ENCODE data around the gene NINJ2.

The NINJ2 gene

DNA sequence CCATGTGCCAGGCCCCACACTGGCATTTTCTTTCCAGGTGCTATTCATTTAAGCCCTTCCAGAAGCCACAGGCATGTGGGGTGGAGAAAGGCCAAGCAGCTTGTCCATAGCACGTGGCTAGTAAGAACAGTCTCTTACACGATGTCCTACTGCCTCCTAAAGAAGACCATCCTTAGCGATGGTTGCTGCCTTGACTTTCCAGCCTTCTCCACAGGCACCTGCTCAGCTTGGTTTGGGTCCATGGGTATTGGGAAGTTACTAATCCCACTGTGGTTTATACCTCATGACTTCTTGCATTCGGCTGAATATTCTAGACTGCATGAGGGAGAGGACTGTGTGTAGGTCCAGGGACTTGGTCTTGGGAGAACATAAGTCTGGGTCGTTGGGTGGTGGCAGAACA lies 49.2 kb downstream of the NINJ2 start:
- Histone ChIP-seq H3K4me1 (ENCODE audit: control insufficient read depth, insufficient read depth, low read length) (no peaks in the 10 kb centered on the region), H3K27me3 (ENCODE audit: control insufficient read depth, insufficient read depth, low read length) (no peaks in the 10 kb centered on the region), H3K36me3 (ENCODE audit: control insufficient read depth, insufficient read depth, low read length) (no peaks in the 10 kb centered on the region), H3K9me3 (ENCODE audit: control insufficient read depth, insufficient read depth, low read length) (no peaks in the 10 kb centered on the region), H3K4me3 (ENCODE audit: low read length) (no peak overlapping the region), H3K27ac (ENCODE audit: low read length) (no peak overlapping the region)
- WGBS (ENCODE audit: insufficient coverage, insufficient read length), result no CpG with 5 or more reads among the region's 5 CpGs
- no peak for DNase-seq (ENCODE audit: low read depth, low spot score)

DNA sequence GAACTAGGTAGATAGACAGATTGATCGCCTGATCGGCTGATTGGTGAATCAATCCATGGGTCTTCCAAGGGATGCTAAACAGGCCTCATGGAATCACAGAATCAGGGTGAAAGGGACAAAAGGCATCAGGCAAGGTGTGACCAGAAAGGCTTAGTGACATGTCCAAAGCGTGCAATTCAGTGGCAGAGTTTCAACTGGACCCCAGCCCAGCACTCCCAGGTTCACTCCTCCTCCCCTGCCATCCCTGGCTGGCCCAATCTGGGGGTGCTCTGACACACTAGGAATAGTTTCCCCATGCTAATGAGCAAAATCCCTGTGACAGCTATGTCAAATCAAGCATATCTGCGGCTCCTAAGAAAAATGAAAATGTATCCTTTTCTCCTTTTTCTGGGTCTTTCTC lies 50.4 kb downstream of the NINJ2 start:
- H3K36me3 ChIP-seq (ENCODE audit: control insufficient read depth, insufficient read depth, low read length), result no peaks in the 10 kb centered on the region
- no peaks in the 10 kb centered on the region for H3K27me3 ChIP-seq (ENCODE audit: control insufficient read depth, insufficient read depth, low read length)
- DNase-seq (ENCODE audit: low read depth, low spot score), result no peak
- no peak overlapping the region for H3K4me3 ChIP-seq (ENCODE audit: low read length)
- H3K27ac ChIP-seq (ENCODE audit: low read length), result no peak overlapping the region
- H3K9me3 ChIP-seq (ENCODE audit: control insufficient read depth, insufficient read depth, low read length), result no peaks in the 10 kb centered on the region
- H3K4me1 ChIP-seq (ENCODE audit: control insufficient read depth, insufficient read depth, low read length), result no peaks in the 10 kb centered on the region
- no CpG with 5 or more reads among the region's 4 CpGs for WGBS (ENCODE audit: insufficient coverage, insufficient read length)

DNA sequence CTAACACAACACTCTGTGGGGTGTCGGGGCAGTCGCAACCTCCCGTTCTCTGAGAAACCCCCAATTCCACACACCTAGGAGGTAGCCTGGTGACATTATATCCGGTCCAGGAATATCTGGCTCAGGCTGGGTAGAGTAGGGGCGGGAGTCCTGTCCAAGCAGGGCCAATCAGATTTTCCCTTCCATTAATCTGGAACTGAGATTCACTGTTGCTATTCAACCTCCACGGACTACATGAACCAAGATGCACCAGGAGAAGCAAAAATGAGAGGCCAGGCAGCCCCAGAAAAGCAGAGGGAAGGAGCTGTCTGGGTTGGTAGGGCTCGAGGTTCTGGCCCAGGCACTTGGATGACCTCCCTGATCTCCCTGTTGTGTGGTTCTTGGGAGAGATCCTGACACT lies 51.0 kb downstream of the NINJ2 start:
- WGBS (ENCODE audit: insufficient coverage, insufficient read length), result no CpG with 5 or more reads among the region's 7 CpGs
- no peaks in the 10 kb centered on the region for H3K36me3 ChIP-seq (ENCODE audit: control insufficient read depth, insufficient read depth, low read length)
- H3K9me3 ChIP-seq (ENCODE audit: control insufficient read depth, insufficient read depth, low read length), result no peaks in the 10 kb centered on the region
- no peak for DNase-seq (ENCODE audit: low read depth, low spot score)
- no peaks in the 10 kb centered on the region for H3K4me1 ChIP-seq (ENCODE audit: control insufficient read depth, insufficient read depth, low read length)
- no peaks in the 10 kb centered on the region for H3K27me3 ChIP-seq (ENCODE audit: control insufficient read depth, insufficient read depth, low read length)
- H3K27ac ChIP-seq (ENCODE audit: low read length), result no peak overlapping the region
- no peak overlapping the region for H3K4me3 ChIP-seq (ENCODE audit: low read length)

DNA sequence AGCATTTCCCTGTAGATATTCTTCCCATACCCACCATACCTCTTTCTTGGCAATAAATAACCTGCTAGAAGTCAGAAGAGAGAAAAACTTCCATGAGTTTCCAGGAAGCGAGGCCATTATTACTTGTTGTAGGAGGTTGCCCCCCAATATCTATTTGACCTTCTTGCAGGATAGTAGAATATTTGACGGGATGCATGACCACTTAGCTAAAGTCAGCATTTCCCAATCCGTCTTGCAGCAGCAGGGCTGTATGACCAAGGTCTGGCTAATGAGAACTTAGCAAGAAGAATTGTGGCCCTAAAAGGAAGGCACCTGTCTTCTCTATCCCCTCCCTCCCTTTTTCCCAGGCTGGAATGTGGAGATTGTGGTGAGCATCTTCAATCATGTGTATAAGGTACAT lies 51.5 kb downstream of the NINJ2 start:
- DNase-seq (ENCODE audit: low read depth, low spot score), result no peak
- Histone ChIP-seq H3K27me3 (ENCODE audit: control insufficient read depth, insufficient read depth, low read length) (no peaks in the 10 kb centered on the region), H3K4me1 (ENCODE audit: control insufficient read depth, insufficient read depth, low read length) (no peaks in the 10 kb centered on the region), H3K36me3 (ENCODE audit: control insufficient read depth, insufficient read depth, low read length) (no peaks in the 10 kb centered on the region), H3K4me3 (ENCODE audit: low read length) (no peak overlapping the region), H3K9me3 (ENCODE audit: control insufficient read depth, insufficient read depth, low read length) (no peaks in the 10 kb centered on the region), H3K27ac (ENCODE audit: low read length) (no peak overlapping the region)
- WGBS (ENCODE audit: insufficient coverage, insufficient read length), result no CpG with 5 or more reads among the region's 3 CpGs

DNA sequence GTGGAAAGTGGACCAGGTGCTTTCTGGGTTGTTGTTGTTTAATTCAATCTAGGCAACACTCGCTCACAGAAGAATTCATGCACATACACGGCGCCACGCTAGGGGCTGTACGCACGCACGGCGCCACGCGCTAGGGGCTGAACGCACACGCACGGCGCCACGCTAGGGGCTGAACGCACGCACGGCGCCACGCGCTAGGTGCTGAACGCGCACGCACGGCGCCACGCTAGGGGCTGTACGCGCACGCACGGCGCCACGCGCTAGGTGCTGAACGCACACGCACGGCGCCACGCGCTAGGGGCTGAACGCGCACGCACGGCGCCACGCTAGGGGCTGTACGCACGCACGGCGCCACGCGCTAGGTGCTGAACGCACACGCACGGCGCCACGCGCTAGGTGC lies 54.3 kb downstream of the NINJ2 start:
- Histone ChIP-seq H3K4me1 (ENCODE audit: control insufficient read depth, insufficient read depth, low read length) (no peaks in the 10 kb centered on the region), H3K4me3 (ENCODE audit: low read length) (no peak overlapping the region), H3K9me3 (ENCODE audit: control insufficient read depth, insufficient read depth, low read length) (no peaks in the 10 kb centered on the region), H3K27me3 (ENCODE audit: control insufficient read depth, insufficient read depth, low read length) (no peaks in the 10 kb centered on the region), H3K36me3 (ENCODE audit: control insufficient read depth, insufficient read depth, low read length) (no peaks in the 10 kb centered on the region), H3K27ac (ENCODE audit: low read length) (no peak overlapping the region)
- no CpG with 5 or more reads among the region's 58 CpGs for WGBS (ENCODE audit: insufficient coverage, insufficient read length)
- DNase-seq (ENCODE audit: low read depth, low spot score), result no peak

DNA sequence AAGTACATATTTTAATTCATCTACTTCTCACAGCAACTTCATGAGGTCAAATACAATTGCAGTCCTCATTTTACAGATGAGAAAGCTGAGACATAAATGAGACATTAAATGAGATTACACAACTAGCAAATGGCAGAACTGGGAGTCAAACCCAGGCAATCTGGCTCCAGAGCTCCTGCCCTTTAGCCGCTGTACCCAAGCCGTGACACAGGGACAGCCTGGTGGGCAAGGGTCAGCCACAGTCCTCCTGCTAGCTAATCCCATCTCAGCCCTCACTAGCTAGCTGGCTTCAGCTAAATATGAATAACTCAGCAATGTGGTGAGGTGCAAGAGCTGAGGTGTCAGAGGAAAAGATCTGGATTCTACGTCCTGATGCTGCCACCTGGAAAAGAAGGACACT lies 54.8 kb downstream of the NINJ2 start:
- Histone ChIP-seq H3K9me3 (ENCODE audit: control insufficient read depth, insufficient read depth, low read length) (no peaks in the 10 kb centered on the region), H3K36me3 (ENCODE audit: control insufficient read depth, insufficient read depth, low read length) (no peaks in the 10 kb centered on the region), H3K4me1 (ENCODE audit: control insufficient read depth, insufficient read depth, low read length) (no peaks in the 10 kb centered on the region), H3K27me3 (ENCODE audit: control insufficient read depth, insufficient read depth, low read length) (no peaks in the 10 kb centered on the region), H3K4me3 (ENCODE audit: low read length) (no peak overlapping the region), H3K27ac (ENCODE audit: low read length) (no peak overlapping the region)
- DNase-seq (ENCODE audit: low read depth, low spot score), result no peak
- WGBS (ENCODE audit: insufficient coverage, insufficient read length), result no CpG with 5 or more reads among the region's 3 CpGs

DNA sequence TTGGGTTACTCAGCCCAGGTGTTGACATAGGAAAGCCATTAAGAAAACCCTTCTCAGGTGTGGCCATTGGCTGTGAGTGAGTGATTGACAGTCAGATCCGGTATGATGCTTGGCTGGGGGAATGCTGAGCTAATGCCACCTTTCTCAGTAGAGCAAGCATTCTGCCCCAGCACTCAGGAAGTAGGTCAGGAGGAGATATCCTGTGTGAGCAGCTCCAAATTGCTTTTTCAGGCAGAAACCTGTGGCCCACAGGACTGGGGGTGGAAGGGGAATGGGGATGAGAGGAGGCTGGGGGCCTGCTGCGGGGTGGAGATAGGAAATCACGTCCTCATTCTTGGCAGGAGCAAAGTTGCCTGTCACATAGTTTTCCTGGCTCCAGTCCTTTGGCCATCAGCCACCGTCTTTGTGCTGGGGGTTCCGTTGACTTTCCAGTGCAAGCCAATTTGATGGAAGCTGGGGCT lies 55.7 kb downstream of the NINJ2 start:
- WGBS (ENCODE audit: insufficient coverage, insufficient read length), result no CpG with 5 or more reads among the region's 5 CpGs
- H3K27ac ChIP-seq (ENCODE audit: low read length), result no peak overlapping the region
- no peaks in the 10 kb centered on the region for H3K4me1 ChIP-seq (ENCODE audit: control insufficient read depth, insufficient read depth, low read length)
- H3K4me3 ChIP-seq (ENCODE audit: low read length), result no peak overlapping the region
- no peaks in the 10 kb centered on the region for H3K27me3 ChIP-seq (ENCODE audit: control insufficient read depth, insufficient read depth, low read length)
- no peak for DNase-seq (ENCODE audit: low read depth, low spot score)
- H3K9me3 ChIP-seq (ENCODE audit: control insufficient read depth, insufficient read depth, low read length), result no peaks in the 10 kb centered on the region
- H3K36me3 ChIP-seq (ENCODE audit: control insufficient read depth, insufficient read depth, low read length), result no peaks in the 10 kb centered on the region

DNA sequence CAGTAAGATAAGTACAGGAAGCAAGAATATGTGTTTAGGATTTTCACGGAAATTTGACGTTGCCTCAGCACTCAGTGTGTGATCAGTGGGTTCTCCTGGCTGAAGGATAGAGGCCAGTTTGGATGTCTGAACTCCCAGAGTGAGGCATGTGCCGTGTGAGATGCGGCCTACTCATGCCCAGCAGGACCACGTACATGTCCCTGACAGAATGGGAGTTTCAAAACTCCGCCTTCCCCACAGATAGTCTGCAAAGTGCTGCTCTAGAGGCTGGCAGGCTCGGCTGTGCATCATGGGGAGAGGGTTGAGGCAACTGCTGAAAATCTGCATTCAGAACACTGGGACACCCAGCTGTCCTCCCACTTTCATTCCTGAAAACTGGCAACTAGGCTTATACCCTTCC lies 58.3 kb downstream of the NINJ2 start:
- no peaks in the 10 kb centered on the region for H3K4me1 ChIP-seq (ENCODE audit: control insufficient read depth, insufficient read depth, low read length)
- WGBS (ENCODE audit: insufficient coverage, insufficient read length), result no CpG with 5 or more reads among the region's 7 CpGs
- H3K4me3 ChIP-seq (ENCODE audit: low read length), result no peak overlapping the region
- no peak overlapping the region for H3K27ac ChIP-seq (ENCODE audit: low read length)
- DNase-seq (ENCODE audit: low read depth, low spot score), result no peak
- no peaks in the 10 kb centered on the region for H3K27me3 ChIP-seq (ENCODE audit: control insufficient read depth, insufficient read depth, low read length)
- H3K36me3 ChIP-seq (ENCODE audit: control insufficient read depth, insufficient read depth, low read length), result no peaks in the 10 kb centered on the region
- no peaks in the 10 kb centered on the region for H3K9me3 ChIP-seq (ENCODE audit: control insufficient read depth, insufficient read depth, low read length)

DNA sequence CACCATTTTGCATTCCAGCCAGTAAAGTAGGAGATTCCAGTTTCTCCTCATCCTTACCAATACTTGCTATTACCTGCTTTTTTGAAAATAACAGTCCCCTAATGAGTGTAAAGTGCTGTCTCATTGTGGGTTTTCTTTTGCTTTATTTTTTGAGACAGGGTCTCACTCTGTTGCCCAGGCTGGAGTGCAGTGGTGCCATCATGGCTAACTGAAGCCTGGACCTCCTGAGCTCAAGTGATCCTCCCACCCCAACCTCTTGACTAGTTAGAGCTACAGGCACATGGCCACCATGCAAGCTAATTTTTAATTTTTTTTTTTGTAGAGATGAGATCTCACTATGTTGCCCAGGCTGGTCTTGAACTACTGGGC lies 60.6 kb downstream of the NINJ2 start:
- Histone ChIP-seq H3K27ac (ENCODE audit: low read length) (no peak overlapping the region), H3K9me3 (ENCODE audit: control insufficient read depth, insufficient read depth, low read length) (no peaks in the 10 kb centered on the region), H3K27me3 (ENCODE audit: control insufficient read depth, insufficient read depth, low read length) (no peaks in the 10 kb centered on the region), H3K4me1 (ENCODE audit: control insufficient read depth, insufficient read depth, low read length) (no peaks in the 10 kb centered on the region), H3K36me3 (ENCODE audit: control insufficient read depth, insufficient read depth, low read length) (no peaks in the 10 kb centered on the region), H3K4me3 (ENCODE audit: low read length) (no peak overlapping the region)
- no peak for DNase-seq (ENCODE audit: low read depth, low spot score)

DNA sequence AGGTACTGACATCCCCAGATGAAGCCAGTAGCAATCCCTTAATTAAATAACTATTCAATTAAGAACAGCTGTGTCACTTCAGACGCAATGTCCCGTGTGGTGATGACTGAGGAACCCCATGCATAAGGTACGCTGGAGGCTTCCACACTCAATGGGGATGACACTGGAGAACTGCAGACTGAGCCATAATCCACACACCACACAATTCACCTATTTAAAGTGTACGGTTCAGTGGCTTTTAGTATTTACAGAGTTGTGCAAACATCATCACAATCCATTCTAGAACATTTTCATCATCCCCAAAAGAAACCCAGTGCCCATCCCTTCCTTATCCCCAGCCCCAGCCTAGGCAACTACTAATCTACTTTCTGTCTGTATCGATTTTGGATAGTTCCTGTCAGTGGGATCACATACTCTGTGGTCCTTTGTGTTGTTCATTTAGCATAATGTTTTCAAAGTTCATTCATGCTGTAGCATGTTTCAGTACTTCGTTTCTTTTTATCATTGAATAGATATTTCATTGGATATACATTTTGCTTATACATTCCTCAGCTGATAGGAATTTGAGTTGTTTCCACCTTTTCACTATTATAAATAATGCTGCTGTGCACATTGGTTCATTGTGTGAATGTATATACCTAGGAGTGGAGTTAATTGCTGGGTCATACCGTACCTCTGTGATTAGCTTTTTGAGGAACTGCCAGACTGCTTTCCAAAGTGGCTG lies 61.1 kb downstream of the NINJ2 start:
- Histone ChIP-seq H3K9me3 (ENCODE audit: control insufficient read depth, insufficient read depth, low read length) (no peaks in the 10 kb centered on the region), H3K27ac (ENCODE audit: low read length) (no peak overlapping the region), H3K36me3 (ENCODE audit: control insufficient read depth, insufficient read depth, low read length) (no peaks in the 10 kb centered on the region), H3K4me1 (ENCODE audit: control insufficient read depth, insufficient read depth, low read length) (no peaks in the 10 kb centered on the region), H3K27me3 (ENCODE audit: control insufficient read depth, insufficient read depth, low read length) (no peaks in the 10 kb centered on the region), H3K4me3 (ENCODE audit: low read length) (no peak overlapping the region)
- no peak for DNase-seq (ENCODE audit: low read depth, low spot score)
- WGBS (ENCODE audit: insufficient coverage, insufficient read length), result no CpG with 5 or more reads among the region's 7 CpGs

DNA sequence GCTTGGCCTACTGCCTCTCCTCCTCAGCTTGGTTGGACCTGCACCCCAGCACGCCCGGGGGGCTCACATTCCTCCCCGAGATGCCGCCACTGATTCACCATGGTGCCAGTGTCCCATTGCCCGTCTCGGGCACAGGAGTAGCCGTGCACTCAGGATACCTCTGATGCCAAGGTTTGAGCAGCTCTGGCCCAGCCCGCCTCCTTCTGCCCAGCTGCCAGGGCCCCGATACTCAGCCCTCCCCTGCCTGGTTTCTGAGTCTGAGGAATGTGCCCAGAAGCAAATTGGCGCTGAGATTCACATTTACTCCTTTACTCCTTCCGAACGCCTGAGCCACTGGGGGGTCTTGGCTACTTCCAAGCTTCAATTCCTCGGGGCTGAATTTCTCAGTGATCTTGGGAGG lies 63.5 kb downstream of the NINJ2 start:
- DNase-seq (ENCODE audit: low read depth, low spot score), result no peak
- Histone ChIP-seq H3K27me3 (ENCODE audit: control insufficient read depth, insufficient read depth, low read length) (no peaks in the 10 kb centered on the region), H3K4me3 (ENCODE audit: low read length) (no peak overlapping the region), H3K36me3 (ENCODE audit: control insufficient read depth, insufficient read depth, low read length) (no peaks in the 10 kb centered on the region), H3K4me1 (ENCODE audit: control insufficient read depth, insufficient read depth, low read length) (no peaks in the 10 kb centered on the region), H3K27ac (ENCODE audit: low read length) (no peak overlapping the region), H3K9me3 (ENCODE audit: control insufficient read depth, insufficient read depth, low read length) (no peaks in the 10 kb centered on the region)
- no CpG with 5 or more reads among the region's 13 CpGs for WGBS (ENCODE audit: insufficient coverage, insufficient read length)

Data from iPS DF 6.9 (cell line).